NCI-H748 treated with DMSO at 0.1 percent for 48 hours (cell line): ENCODE measurements around the gene LRP5.
"Not testable (repeated sequence)": the region's sequence is repeated elsewhere in the genome, so short reads cannot be mapped to it uniquely, and the experiment has no call there.

Source experiments
- DNase-seq: peaks from one replicate; lab custom pipeline; 2025; lab: John Stamatoyannopoulos, UW

Gene LRP5

GRCh38 chr11:68423481-68423880, 111.1 kb downstream of the LRP5 start:
- no peak for DNase-seq

GRCh38 chr11:68424101-68424632, 111.8 kb downstream of the LRP5 start:
- DNase-seq: no peak

- DNase-seq: no peak
Measured at GRCh38 chr11:68424981-68425865, 112.8 kb downstream of the LRP5 start.

GRCh38 chr11:68425866-68426380, 113.5 kb downstream of the LRP5 start:
- DNase-seq: no peak

GRCh38 chr11:68429661-68430060, 117.3 kb downstream of the LRP5 start:
- DNase-seq: no peak

- no peak for DNase-seq
Measured at GRCh38 chr11:68430384-68430783, 118.0 kb downstream of the LRP5 start.

- DNase-seq: no peak
Measured at GRCh38 chr11:68430801-68431200, 118.4 kb downstream of the LRP5 start.

- DNase-seq: no peak
Measured at GRCh38 chr11:68431984-68432645, 119.7 kb downstream of the LRP5 start.

- no peak for DNase-seq
Measured at GRCh38 chr11:68432874-68433273, 120.5 kb downstream of the LRP5 start.

GRCh38 chr11:68433541-68433940, 121.2 kb downstream of the LRP5 start:
- no peak for DNase-seq

- DNase-seq: not testable (repeated sequence)
Measured at GRCh38 chr11:68434159-68434558, 121.8 kb downstream of the LRP5 start.

- DNase-seq: no peak
Measured at GRCh38 chr11:68436162-68436888, 123.9 kb downstream of the LRP5 start.

- no peak for DNase-seq
Measured at GRCh38 chr11:68436985-68437926, 124.9 kb downstream of the LRP5 start.

GRCh38 chr11:68437927-68438657, 125.7 kb downstream of the LRP5 start:
- DNase-seq: no peak

GRCh38 chr11:68438658-68439259, 126.4 kb downstream of the LRP5 start:
- no peak for DNase-seq

GRCh38 chr11:68439355-68440065, 127.1 kb downstream of the LRP5 start:
- DNase-seq: no peak

GRCh38 chr11:68440224-68440623, 127.8 kb downstream of the LRP5 start:
- DNase-seq: no peak

GRCh38 chr11:68441466-68442230, 129.3 kb downstream of the LRP5 start:
- peak; percentile 1 for DNase-seq
